Ramos (cell line): Measurements from ENCODE around the gene EIF4ENIF1.
"Not testable (repeated sequence)": the region's sequence is repeated elsewhere in the genome, so short reads cannot be mapped to it uniquely, and the experiment has no call there.

Experiments
- in situ Hi-C: fragments of 300-500 bp; cut with MboI; formaldehyde crosslinking; loops from one replicate; pipeline ENCODE4 v1.14.3; 2022; ENCODE audit warnings: low sequenced_read_pairs; ENCODE audit not compliant: unreplicated experiment

The EIF4ENIF1 gene

GRCh38 chr22:31496007-31496734, 6.5 kb upstream of the EIF4ENIF1 start, which contains the start of gene SFI1:
Gene SFI1 (plus strand): TSS chr22:31496536. CDS start chr22:31508285, 11,749 bp downstream.
- in situ Hi-C loops: no loop called here

GRCh38 chr22:31495343-31495742, 5.7 kb upstream of the EIF4ENIF1 start:
- in situ Hi-C loops: no loop called here

GRCh38 chr22:31493355-31493754, 3.7 kb upstream of the EIF4ENIF1 start:
- in situ Hi-C loops: not testable (repeated sequence)

- in situ Hi-C loops: no loop called here
Measured at GRCh38 chr22:31492151-31492550, 2.5 kb upstream of the EIF4ENIF1 start.

GRCh38 chr22:31491218-31491962, 1.7 kb upstream of the EIF4ENIF1 start:
- in situ Hi-C loops: no loop called here

- in situ Hi-C loops: no loop called here
Measured at GRCh38 chr22:31490496-31490925, 869 bp upstream of the EIF4ENIF1 start.

- in situ Hi-C loops: no loop called here
Measured at GRCh38 chr22:31488988-31489617, 539 bp downstream of the EIF4ENIF1 start.

- in situ Hi-C loops: no loop called here
Measured at GRCh38 chr22:31488346-31488883, 1.2 kb downstream of the EIF4ENIF1 start.

- in situ Hi-C loops: no loop called here
Measured at GRCh38 chr22:31486951-31487350, 2.7 kb downstream of the EIF4ENIF1 start.

- in situ Hi-C loops: not testable (repeated sequence)
Measured at GRCh38 chr22:31486369-31486768, 3.3 kb downstream of the EIF4ENIF1 start.

GRCh38 chr22:31482470-31482869, 7.2 kb downstream of the EIF4ENIF1 start:
- in situ Hi-C loops: not testable (repeated sequence)

- in situ Hi-C loops: no loop called here
Measured at GRCh38 chr22:31481129-31481528, 8.5 kb downstream of the EIF4ENIF1 start.

GRCh38 chr22:31477329-31477728, 12.3 kb downstream of the EIF4ENIF1 start:
- in situ Hi-C loops: no loop called here

GRCh38 chr22:31475800-31476199, 13.8 kb downstream of the EIF4ENIF1 start:
- in situ Hi-C loops: no loop called here

- in situ Hi-C loops: no loop called here
Measured at GRCh38 chr22:31474743-31475142, 14.9 kb downstream of the EIF4ENIF1 start.

GRCh38 chr22:31465307-31465706, 24.3 kb downstream of the EIF4ENIF1 start:
- in situ Hi-C loops: no loop called here

GRCh38 chr22:31461699-31462098, 27.9 kb downstream of the EIF4ENIF1 start:
- in situ Hi-C loops: no loop called here

GRCh38 chr22:31451709-31452571, 37.7 kb downstream of the EIF4ENIF1 start:
- in situ Hi-C loops: no loop called here

GRCh38 chr22:31449506-31449905, 40.1 kb downstream of the EIF4ENIF1 start:
- in situ Hi-C loops: no loop called here

- in situ Hi-C loops: no loop called here
Measured at GRCh38 chr22:31448382-31448781, 41.3 kb downstream of the EIF4ENIF1 start.
